ES-I3 (cell line): ENCODE results near the gene EIF2B2.

Experiments
- H3K36me3 ChIP-seq: 2 replicates; pipeline ENCODE4 v1.6.1; 2013; ENCODE audit warnings: mild to moderate bottlenecking, low read length, control low read depth, moderate library complexity; ENCODE audit not compliant: insufficient read depth
- H3K4me1 ChIP-seq: 2 replicates; pipeline ENCODE4 v1.6.1; 2013; ENCODE audit warnings: mild to moderate bottlenecking, control low read depth, low read length; ENCODE audit not compliant: insufficient read depth
- H3K9ac ChIP-seq: 2 replicates; pipeline ENCODE4 v1.6.1; 2013; ENCODE audit warnings: low read depth, mild to moderate bottlenecking, low read length, moderate library complexity
- H3K9me3 ChIP-seq: 2 replicates; pipeline ENCODE4 v1.6.1; 2013; ENCODE audit warnings: mild to moderate bottlenecking, low read length, moderate library complexity; ENCODE audit not compliant: control insufficient read depth, insufficient read depth

EIF2B2 gene

GRCh38 chr14:75051556-75051899 is 48.8 kb downstream of the EIF2B2 start:
- Histone ChIP-seq H3K36me3 (no peaks in the 10 kb centered on the region), H3K4me1 (no peaks in the 10 kb centered on the region), H3K9ac (peak overlapping the region; percentile 66; the same call in 1 of the 2 replicates), H3K9me3 (no peaks in the 10 kb centered on the region)

GRCh38 chr14:75053396-75054291 is 50.9 kb downstream of the EIF2B2 start:
- H3K4me1 ChIP-seq, result no peaks in the 10 kb centered on the region
- no peaks in the 10 kb centered on the region for H3K36me3 ChIP-seq
- H3K9ac ChIP-seq, result no peak overlapping the region
- no peaks in the 10 kb centered on the region for H3K9me3 ChIP-seq

GRCh38 chr14:75054421-75054820 is 51.7 kb downstream of the EIF2B2 start:
- Histone ChIP-seq H3K9ac (no peak overlapping the region), H3K9me3 (no peaks in the 10 kb centered on the region), H3K4me1 (no peaks in the 10 kb centered on the region), H3K36me3 (no peaks in the 10 kb centered on the region)

GRCh38 chr14:75059642-75060041 is 56.9 kb downstream of the EIF2B2 start:
- no peaks in the 10 kb centered on the region for H3K4me1 ChIP-seq
- H3K9ac ChIP-seq, result no peak overlapping the region
- no peaks in the 10 kb centered on the region for H3K36me3 ChIP-seq
- peaks cover 3% of the 10 kb centered on the region; the same call in 1 of the 2 replicates for H3K9me3 ChIP-seq

- Histone ChIP-seq H3K9me3 (peaks cover 3% of the 10 kb centered on the region; the same call in 1 of the 2 replicates), H3K4me1 (no peaks in the 10 kb centered on the region)
Measured at GRCh38 chr14:75060420-75060819, 57.7 kb downstream of the EIF2B2 start.

More at GRCh38 chr14:75060420-75060819, 57.7 kb downstream of the EIF2B2 start:
- H3K9ac ChIP-seq, result no peak overlapping the region
- H3K36me3 ChIP-seq, result no peaks in the 10 kb centered on the region
